ENCODE measurements around the gene NFAM1.
A peak's percentile ranks its signal among the peaks of the same experiment; 100 is the strongest.

Gene NFAM1

DNA sequence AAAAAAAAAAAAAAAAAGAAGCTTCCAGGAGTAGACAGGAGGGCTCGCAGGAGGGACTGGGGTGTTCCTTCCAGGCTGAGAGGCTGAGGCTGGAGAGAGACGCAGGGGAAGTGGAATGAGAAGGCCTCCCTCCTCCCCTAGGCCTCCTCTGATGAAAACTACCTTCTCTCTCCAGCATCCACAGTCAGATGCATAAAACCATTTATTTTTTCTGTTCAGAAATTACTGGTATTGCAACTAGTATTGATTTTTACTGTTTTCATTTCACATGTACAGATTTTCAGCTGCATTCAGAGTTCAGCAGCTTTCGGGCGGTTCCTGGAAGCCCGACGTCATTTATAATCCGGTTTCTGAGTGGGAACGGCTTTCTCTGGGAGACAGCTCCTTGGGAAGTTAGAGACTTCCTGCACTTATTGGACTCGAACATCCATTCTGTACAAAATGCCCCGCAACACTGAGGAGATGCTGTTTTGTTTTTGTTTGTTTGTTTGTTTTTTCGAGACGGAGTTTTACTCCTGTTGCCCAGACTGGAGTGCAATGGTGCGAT is 6.9 kb upstream of the NFAM1 start:
- no peak for DNase-seq

DNA sequence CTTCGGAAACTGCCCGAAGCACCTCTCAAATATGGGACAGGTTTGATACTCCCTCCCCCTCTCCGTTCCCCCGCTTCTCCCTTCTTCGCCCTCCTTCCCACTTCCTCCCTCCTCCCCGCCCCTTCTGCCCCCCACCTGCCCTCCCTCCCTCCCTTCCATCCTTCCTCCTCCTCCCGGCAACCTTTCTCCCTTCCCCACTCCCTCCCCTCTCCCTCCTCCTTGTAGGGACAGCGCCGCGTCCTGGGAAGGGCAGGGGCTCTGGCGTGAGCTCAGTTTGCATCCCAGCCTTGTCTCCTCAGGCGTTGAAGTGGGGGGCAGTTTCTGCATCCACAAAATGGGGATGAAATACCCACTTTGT is 6.1 kb upstream of the NFAM1 start:
- DNase-seq, result no peak

DNA sequence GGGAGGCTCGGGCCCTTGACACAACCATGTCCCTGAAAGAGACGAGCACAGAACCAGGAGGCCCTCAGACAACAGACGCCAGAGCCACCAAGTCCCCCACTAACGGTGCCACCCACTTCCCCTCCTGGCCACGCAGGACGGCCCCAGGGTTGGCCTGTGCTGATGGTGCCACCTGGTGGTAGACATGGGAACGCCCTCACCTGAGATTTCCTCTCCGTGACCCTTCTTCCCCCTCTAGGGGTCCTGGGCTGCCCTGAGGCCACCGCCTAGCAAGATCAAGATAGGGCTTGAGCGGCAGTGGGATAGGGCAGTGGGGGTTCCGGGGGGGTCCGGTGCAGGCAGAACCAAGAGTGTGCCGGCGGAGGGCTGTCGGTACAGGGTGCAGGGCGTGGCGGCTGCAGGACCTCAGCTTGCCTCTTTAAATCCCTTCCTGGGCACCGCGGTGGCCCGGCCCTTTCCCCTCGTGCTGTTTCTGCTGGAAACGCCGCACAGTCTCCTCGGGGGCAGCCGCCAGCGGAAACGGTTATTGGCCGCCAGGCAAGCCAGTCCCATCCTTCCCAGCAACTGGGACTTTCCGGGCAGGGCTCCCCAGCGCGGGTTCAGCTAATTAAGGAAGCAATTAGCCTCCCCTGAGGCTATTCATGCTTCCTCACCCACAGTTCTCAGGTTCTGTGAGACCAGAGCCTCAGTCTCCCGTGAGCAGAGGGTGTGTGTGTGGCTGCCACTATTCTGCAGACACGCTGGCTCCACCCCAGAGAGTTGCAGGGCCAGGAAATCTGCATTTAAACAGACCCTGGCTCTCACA is 5.5 kb upstream of the NFAM1 start:
- DNase-seq, result peak; percentile 69 to 82 (median 79)

DNA sequence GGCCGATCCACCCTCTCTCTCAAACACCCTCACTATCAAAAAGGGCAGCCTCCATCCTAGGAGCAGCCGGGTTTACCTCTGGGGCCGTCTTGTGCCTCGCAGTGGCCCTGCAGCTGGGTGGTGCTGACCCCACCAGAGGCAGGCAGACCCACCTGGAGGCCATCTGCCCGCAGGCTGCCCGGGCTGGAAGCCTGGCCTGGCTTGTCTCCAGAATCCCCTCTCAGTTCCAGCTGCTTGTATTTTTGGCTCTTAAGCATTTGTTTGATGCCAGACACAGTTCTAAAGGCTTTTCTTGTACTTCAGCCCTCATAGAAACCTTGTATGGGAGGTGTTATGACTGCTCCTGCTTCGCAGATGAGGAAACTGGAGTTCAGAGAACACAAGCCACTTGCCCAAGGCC is 4.2 kb upstream of the NFAM1 start:
- DNase-seq, result no peak

DNA sequence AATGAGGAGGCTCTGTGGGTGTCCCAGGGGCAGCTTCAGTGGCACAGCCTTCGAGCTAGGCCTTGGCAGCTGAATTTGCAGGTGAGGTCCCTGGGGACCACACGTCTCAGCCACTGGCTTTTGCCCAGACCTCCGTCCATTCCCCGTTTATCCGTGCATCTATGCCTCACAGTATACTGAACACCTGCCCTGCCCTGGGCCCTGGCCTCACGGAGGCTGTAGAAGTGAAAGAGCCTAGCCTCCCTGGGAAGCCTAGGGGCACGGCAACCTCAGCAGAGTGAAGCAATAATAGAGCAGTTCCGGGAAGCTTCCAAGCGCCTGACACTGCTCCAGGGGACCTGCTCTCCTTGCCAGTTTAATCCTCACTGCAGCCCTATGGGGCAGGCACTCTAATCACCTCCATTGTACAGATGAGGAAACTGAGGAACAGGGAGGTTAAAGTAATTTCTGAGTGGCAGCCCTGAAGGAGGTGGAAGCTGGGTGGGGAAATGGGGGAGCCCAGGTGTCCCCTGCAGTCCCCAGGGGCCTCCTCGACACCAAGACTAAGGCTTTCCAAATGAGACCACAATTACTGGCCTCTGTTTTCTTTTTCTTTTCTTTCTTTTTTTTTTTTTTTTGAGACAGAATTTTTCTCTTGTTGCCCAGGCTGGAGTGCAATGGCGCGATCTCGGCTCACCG is 2.7 kb upstream of the NFAM1 start:
- no peak for DNase-seq

DNA sequence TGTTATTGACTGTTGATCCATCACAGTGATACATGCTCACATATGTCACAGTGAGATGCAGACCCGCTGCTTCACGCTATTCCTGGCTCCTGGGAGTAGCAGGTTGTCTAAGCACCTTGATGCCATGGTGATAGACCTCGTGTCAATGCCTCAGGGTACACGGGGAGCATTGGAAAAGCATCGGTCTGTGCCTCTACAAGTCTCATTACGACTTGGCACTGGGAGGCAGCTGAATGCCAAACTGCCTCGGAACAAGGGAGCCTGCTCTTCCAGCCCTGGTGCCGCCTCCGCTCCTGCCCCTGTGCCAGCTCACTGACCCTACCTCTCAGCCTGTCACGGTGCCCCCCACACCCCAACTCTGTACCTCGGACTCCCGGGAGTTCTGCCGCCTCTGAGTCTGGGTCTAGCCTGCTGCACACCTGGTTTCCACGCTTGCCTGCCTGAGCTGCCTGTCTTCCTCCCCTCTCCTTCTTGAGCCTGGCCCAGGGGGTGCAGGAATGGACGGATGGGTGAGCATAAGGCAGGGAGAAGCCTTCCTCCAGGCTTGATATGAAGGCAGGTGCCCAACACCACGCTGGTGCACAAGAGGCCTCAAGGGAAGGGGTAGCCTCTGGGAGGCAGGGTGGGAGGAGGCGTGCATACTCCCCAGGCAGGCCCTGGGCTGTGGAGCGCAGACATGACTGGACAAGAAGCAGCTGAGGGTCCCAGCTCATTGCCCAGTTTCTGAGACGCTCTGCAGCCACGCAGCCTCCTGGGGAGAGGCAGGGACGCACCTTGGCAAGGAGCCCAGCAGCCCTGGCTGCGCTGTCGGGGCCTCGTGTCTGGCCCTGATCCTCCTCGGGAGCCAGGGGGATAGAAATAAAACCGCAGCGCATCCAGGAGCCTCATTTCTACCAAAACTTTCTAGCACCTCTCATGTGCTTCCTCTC is 1.8 kb upstream of the NFAM1 start:
- no peak for DNase-seq

DNA sequence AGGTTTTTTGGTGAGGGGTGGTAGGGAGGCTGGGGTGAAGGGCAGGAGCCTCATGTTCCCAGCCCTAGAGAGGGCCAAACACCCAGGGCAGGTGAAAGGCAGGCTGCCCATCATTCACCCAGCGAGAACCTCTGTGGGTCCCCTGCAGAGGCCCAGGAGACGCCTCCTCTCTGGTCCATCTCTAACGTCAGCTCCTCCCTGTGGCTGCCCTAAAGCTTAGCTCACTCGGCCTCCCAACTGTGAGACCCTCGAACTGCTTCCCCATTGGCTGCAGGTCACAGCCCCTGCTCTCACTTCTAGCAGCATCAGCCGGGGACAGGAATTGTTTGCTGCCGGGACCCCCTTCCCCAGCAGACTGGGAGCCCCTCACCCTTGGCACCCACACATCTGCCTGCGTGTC is 615 bp upstream of the NFAM1 start:
- no peak for DNase-seq

DNA sequence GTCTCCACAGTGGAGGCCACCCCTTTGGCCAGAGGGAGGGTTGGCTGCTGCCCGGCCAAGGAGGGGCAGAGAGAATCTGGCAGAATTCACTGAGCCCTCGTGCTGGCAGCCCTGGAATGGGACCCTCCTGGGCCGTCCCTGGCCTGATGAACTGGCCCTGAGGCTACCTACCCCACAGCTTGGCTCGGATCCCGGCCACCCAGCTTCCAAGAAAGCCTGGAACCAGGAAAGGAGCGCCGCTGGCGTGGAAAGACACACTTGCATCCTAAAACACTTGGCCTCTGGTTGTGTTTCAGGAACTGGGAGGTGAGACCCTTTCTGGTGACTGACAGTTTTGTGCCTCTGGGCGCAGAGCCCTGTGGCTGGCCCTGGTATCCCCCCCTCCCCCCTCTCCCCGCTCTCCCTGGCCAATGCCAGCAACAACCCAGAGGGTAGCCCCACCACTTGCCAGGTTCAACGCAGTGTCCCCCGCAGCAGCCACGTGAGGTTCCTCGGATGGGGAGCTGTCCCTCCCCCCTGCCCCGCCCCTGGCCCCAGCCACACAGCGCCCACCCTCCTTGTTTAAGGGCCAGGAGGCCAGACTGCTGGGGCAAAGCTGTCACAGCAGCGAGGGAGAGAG is 693 bp downstream of the NFAM1 start:
- DNase-seq, result no peak

DNA sequence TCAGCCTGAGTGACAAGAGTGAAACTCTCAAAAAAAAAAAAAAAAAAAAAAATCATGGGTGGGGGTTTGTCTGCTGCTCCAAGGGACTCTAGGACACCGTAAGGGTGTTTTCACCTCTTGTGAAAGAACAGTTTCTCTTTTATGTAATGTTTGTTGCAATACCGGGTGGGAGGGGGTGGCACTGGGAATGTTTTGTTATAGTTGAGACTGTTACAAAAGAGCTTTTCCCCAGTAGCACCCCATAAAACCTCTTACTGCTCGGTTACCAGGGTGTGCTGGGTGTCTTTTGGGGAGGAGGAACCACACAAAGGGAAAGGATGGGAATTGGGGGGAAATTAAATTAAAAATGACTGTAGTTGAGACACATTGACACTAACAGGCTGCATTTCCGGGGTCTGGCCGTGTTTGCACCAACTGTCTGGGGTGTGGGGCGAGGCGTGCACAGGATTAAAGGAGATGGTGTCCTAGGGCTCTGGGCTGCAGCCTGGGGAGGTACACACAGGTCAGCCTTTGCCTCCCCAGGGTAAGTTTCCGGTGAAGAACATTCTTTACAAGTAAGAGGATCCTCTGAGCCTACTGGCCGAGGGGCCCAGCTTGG is 1.6 kb downstream of the NFAM1 start:
- peak; percentile 87 to 90 (median 88) for DNase-seq

DNA sequence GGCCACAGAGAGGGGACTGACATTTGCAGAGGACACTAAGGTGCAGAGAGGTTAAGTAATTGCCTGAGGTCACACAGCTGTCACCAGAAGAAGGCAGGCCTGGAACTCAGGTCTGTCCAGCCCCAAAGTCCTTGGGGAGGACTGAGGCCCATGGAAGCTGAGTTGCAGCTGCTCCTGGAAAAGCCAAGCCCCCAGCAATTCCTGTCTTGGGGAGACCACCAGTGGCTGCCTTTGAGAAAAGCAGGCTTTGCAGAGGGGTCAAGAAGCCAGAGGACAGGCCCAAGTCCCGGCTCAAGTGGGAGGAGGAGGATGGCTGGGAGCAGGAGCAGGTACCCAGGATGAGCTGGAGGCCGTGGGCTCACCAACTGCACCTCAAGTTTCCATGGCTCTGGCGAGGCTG is 3.4 kb downstream of the NFAM1 start:
- no peak for DNase-seq

DNA sequence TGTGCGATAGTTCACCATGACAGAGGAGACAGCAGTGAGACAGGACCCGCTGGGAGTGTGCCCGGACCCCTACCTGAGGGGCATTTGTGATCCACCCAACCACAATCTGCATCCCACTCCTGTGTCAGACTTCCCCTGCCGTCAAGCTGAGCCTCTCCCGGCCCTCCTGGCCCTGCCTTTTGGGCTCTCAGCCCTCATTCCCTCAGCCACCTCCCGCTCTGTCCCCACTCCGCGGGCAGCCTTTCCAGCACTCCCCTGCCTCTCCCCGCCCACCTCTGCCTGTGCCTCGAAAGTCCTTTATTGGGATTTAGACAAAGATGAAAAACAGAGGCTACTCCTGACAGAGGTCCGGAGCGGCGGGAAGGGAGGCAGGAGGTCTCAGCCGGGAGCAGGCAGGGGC is 4.2 kb downstream of the NFAM1 start:
- DNase-seq, result no peak

DNA sequence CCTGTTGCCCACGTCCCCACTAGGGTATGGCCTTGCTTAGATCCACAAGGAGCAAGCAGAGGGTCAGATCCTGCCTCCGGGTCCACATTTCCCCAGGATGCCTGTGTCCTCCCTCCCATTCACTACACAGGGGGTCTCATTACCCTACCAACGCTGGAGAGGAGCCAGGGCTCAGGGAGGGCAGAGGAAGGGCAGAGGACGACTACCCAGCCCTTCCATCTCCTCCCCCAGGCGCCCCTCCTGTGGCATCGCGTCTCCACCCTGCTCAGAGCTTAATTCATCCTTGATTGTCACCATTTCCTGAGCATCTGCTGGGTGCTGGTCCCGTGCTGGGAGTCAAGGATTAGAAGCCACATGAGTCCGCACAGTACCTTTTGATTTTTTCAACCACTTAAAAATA is 5.0 kb downstream of the NFAM1 start:
- DNase-seq, result no peak

DNA sequence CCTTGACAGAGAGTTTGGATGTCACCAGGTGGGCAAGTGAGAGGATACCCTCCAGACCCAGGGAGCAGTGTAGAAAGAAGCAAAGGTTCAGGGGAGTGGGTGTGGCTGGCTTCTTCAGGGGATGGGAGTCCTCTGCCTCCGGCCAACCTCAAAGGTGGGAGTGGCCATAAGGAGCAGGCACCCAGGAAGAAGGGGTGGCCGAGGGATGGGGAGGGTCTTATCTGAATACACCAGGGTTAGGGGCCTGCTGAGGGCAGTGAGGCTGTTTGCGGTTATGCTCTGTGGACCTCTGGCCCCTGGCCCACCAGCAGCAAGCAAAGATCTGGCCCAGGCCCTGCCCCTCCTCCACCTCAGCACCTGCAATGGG is 6.2 kb downstream of the NFAM1 start:
- DNase-seq, result no peak

DNA sequence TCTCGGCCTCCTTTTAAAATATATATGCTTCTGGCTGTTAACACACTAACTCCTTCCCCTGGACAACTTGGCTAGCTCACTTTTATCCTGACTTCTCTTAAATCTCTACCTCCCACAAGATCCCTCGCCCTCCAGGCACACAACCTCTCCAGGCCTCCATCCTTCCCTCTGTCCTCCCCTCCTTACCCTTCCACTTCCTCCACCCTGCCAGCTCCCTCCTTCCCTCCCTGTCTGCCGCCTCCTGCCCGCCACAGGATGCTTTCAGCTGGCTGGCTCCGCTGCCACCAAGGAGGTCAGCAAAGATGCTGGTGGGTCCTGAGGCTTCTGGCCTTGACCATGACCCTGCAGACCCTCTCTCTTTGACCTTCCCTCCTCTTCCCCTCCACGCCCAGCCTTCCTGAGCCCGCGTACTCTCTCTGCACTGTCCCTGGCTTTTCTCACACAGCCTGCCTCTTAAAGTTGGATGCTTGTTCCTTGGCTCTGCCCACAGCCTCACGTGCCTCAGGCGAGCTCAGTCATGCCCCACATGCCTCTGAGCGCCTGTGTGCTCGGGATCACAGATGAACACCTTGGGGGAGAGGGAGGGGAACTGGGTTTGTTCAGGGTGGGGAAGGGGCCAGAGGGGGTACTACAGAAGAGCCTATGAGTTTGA is 6.7 kb downstream of the NFAM1 start:
- DNase-seq, result no peak

DNA sequence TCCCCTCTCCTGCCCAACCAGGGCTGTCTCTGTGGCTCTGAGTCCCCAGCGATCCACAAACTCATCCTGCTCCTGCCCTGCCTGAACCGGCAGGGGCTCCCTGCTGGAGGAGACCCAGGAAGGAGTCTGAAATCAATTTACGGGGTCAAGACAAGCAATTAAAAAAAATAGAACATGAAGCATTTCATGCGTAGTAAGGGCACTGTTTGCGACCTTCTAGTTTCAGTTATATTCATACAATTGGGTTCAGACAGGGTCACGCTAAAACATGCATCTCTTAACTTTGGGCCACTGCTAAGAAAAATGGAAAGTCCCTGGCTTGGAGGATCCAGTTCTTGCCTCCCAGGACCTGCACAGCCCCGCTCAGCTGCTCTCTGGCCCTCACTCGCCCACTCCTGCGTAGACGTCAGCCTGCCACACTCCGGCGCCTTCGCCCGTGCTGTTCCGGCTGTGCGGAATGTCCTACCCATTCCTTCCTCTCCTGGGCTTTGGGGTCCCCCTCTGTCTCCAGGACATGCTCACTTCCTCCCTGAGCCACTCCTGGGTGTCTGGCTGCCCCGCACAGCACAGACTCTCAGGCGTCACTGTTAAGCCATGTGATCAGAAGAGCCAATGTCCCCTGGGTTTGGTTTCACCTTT is 12.8 kb downstream of the NFAM1 start:
- DNase-seq, result peak in 2 of 3 donors; percentile 59 to 66

DNA sequence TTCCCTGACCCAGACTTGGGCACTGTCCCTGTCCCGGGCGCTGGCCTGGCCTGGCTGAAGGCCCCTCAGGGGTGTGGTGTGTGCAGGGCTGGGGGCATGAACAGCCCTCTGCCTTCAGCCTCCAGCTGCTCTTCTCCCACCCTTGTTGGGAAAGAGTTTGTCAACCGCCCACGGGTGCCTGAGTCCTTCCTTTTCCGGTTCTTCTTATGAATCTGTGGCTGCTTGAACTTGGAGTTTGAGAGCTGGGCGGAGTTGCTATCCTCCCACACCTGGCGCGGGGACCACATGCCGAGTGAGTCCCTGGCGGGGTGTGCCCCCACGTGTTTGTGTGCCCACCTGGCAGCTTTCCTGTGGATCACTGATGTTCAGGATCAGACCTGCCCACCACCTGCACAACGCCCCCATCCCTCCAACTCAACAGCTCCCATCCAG is 13.4 kb downstream of the NFAM1 start:
- peak; percentile 83 to 85 (median 83) for DNase-seq

DNA sequence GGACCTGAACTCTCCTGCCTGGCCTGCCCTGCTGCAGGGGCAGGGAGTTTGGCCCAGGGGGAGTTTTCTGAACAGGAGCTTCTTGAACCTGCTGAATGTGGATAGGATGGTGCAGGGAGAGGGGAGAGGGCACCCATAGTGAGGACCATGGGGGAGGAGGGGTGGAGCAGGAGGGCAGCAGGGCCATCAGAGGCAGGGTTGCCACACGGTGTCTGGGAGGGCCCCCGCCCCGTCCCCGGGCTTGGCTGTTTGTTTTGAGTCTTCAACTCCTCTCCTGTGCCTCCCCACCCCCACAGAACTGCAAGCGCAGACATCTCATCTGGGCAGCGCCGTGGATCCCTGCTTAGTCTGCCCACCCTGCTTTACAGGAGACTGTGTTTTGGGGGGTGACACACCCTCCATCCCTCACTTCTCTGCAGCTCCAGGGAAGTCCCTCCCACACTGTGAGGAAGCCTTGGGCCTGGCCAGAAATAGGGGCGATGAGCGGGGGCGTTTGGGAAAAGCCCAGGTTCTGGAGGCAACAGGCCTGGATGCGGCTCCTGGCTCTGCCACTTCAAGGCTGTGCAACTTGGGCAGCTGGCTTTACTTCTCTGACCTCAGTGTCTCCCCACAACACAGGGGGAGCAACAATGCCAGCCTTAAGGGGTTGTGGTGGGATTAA is 14.4 kb downstream of the NFAM1 start:
- DNase-seq, result peak; percentile 55 to 73 (median 58)

DNA sequence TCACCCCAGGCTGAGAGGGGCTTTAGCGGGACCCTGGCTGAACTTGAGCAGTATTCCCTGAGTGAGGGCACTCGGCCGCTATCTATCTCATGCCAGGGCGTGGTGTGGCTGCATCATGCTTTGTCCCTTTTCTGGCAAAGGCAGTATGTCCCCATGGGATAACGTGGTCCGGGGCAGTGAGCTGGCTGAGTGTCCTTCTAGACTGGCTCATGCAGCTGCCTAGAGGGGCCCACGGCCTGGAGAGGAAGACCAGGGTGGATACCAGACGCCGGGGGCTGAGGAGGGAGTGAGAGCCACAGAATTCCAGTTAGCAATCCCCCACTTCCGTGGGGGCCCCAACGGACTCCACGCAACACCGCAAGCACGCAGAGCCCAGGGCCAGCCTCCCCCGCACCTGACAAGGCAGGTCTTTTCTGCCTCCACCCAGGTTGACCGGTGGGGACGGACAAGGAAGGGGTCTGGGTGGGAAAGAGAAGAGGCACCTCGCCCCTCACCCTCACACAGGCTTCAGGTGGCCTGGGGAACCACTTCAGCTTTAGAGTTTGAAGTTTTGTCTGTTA is 15.5 kb downstream of the NFAM1 start:
- DNase-seq, result no peak

DNA sequence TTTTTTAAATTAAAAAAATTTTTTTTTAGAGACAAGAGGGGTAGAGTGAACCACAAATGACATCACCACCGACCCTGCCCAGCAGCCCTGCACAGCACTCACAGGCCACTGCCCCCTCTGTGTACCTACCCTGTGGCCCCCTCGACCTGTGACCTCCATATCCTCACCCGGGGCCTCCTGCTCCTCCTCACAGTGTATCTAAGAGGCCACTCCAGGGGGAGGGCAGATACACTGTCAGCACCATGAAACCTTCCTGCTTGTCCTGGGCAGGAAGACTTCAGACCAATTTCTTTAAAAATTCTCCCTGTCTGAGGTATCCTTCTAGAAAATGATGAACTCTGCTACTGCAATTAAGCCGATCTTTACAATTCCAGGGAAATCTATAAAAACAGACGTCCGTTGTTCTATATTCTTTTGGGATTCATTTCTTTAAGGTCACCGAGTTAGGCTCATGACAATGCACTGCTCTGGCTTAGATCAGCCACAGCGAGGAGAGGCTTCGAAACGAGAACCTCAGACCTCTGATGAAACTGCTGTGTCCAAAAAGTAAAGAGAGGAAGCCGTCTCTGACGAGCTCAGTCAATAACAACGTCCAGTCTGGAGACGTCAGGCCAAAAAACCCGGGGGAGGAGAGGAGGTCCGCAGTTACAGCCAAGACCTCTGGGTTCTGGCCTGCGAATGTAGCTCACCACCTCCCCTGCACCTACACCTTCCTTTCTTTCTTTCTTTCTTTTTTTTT is 17.5 kb downstream of the NFAM1 start:
- DNase-seq, result peak; percentile 44 to 66 (median 61)

DNA sequence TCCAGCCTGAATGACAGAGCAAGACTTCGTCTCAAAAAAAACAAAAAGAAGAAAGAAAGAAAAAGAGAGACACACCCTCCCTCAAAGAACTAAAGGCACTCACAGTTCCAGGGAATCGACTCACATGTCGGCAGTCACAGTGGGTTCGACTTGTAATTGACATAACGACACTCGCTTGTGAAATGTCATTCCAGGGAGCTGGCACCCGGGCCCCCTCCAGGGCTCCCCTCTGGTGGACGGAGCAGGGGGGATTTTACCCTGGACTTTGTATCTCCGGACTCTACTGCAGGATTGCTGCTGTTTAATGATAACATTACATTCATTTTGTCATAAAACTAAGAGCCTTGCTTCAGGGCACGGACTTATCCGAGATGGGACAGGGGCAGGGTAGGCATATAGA is 18.2 kb downstream of the NFAM1 start:
- DNase-seq, result no peak
